Measurements from ENCODE around the gene ARID2. TPM values are rescaled to one million over a fixed set of nuclear protein-coding genes. Genes with fewer than 3 reads are reported as not detected.

The ARID2 gene
- total and polyA plus RNA-seq, 2 experiments from 2014 or later: 11.7 to 12.1 TPM

- Histone ChIP-seq H3K9me2 (ENCODE audit: insufficient read depth) (no peaks in the 10 kb centered on the region), H4K20me1 (ENCODE audit: insufficient read depth) (no peaks in the 10 kb centered on the region), H3K27me3 (replicated peaks; ENCODE audit: insufficient read depth) (no peaks in the 10 kb centered on the region; the same call in 1 of the 2 replicates), H3K4me1 (ENCODE audit: insufficient read depth) (no peaks in the 10 kb centered on the region), H3K4me2 (ENCODE audit: unreplicated experiment) (no peak overlapping the region), H3K9me3 (ENCODE audit: low read depth) (no peaks in the 10 kb centered on the region), H3K79me2 (ENCODE audit: insufficient read depth) (no peaks in the 10 kb centered on the region), H3K27ac (no peak overlapping the region), H3K36me3 (ENCODE audit: low read depth) (no peaks in the 10 kb centered on the region), H3K4me3 (no peak overlapping the region), H2AFZ (no peak overlapping the region), H3K9ac (no peak overlapping the region), H3F3A (ENCODE audit: insufficient read depth) (no peaks in the 10 kb centered on the region)
- in situ Hi-C loops (cut with MboI): no loop called here
- TF ChIP-seq EZH2 (IDR thresholded peaks at IDR 0.05; ENCODE audit: insufficient read depth, poor library complexity, severe bottlenecking) (no peak), EZH2phosphoT487 (IDR thresholded peaks at IDR 0.05; ENCODE audit: insufficient read depth, low read depth) (no peak)
- 45 to 61% methylated on average over 1 of the region's 1 CpG for WGBS, 2 experiments (ENCODE audit: low coverage in 1 of 2, low lambda C conversion rate in 2 of 2, missing lambda C conversion rate in 2 of 2)
- DNase-seq: no peak
Observed at GRCh38 chr12:45685680-45686079, 43.8 kb upstream of the ARID2 start.

- Histone ChIP-seq H3K4me2 (ENCODE audit: unreplicated experiment) (no peak overlapping the region), H3F3A (ENCODE audit: insufficient read depth) (no peaks in the 10 kb centered on the region), H3K36me3 (ENCODE audit: low read depth) (no peaks in the 10 kb centered on the region), H3K4me1 (ENCODE audit: insufficient read depth) (no peaks in the 10 kb centered on the region), H3K4me3 (no peak overlapping the region), H3K27me3 (replicated peaks; ENCODE audit: insufficient read depth) (no peaks in the 10 kb centered on the region; the same call in 1 of the 2 replicates), H3K9ac (no peak overlapping the region), H4K20me1 (ENCODE audit: insufficient read depth) (no peaks in the 10 kb centered on the region), H2AFZ (no peak overlapping the region), H3K79me2 (ENCODE audit: insufficient read depth) (no peaks in the 10 kb centered on the region), H3K27ac (no peak overlapping the region), H3K9me2 (ENCODE audit: insufficient read depth) (no peaks in the 10 kb centered on the region), H3K9me3 (ENCODE audit: low read depth) (no peaks in the 10 kb centered on the region)
- TF ChIP-seq EZH2phosphoT487 (IDR thresholded peaks at IDR 0.05; ENCODE audit: insufficient read depth, low read depth) (no peak), EZH2 (IDR thresholded peaks at IDR 0.05; ENCODE audit: insufficient read depth, poor library complexity, severe bottlenecking) (no peak)
- 88 to 92% methylated on average over 1 of the region's 1 CpG for WGBS, 2 experiments (ENCODE audit: low coverage in 1 of 2, low lambda C conversion rate in 2 of 2, missing lambda C conversion rate in 2 of 2)
- in situ Hi-C loops (cut with MboI): no loop called here
- no peak for DNase-seq
Observed at GRCh38 chr12:45687081-45688015, 42.2 kb upstream of the ARID2 start.

- no peaks in the 10 kb centered on the region for H3K4me1 ChIP-seq (ENCODE audit: insufficient read depth)
- H3K9me3 ChIP-seq (ENCODE audit: low read depth): no peaks in the 10 kb centered on the region
Observed at GRCh38 chr12:45688183-45688582, 41.3 kb upstream of the ARID2 start.

GRCh38 chr12:45695035-45695434 is 34.5 kb upstream of the ARID2 start:
- H3K9me2 ChIP-seq (ENCODE audit: insufficient read depth): no peaks in the 10 kb centered on the region
- in situ Hi-C loops (cut with MboI): no loop called here
- no peak overlapping the region for H3K27ac ChIP-seq
- WGBS, 2 experiments (ENCODE audit: low coverage in 1 of 2, low lambda C conversion rate in 2 of 2, missing lambda C conversion rate in 2 of 2): 69 to 76% methylated on average over 2 of the region's 2 CpGs
- H3K9ac ChIP-seq: no peak overlapping the region
- no peaks in the 10 kb centered on the region for H3K4me1 ChIP-seq (ENCODE audit: insufficient read depth)
- no peak overlapping the region for H3K4me3 ChIP-seq
- H3K36me3 ChIP-seq (ENCODE audit: low read depth): no peaks in the 10 kb centered on the region
- H3K79me2 ChIP-seq (ENCODE audit: insufficient read depth): no peaks in the 10 kb centered on the region
- no peak for DNase-seq
- no peaks in the 10 kb centered on the region for H3K9me3 ChIP-seq (ENCODE audit: low read depth)
- no peaks in the 10 kb centered on the region for H3F3A ChIP-seq (ENCODE audit: insufficient read depth)
- no peak overlapping the region for H2AFZ ChIP-seq
- no peak for TF ChIP-seq EZH2 (IDR thresholded peaks at IDR 0.05; ENCODE audit: insufficient read depth, poor library complexity, severe bottlenecking)
- TF ChIP-seq EZH2phosphoT487 (IDR thresholded peaks at IDR 0.05; ENCODE audit: insufficient read depth, low read depth): no peak
- no peak overlapping the region for H3K4me2 ChIP-seq (ENCODE audit: unreplicated experiment)
- no peaks in the 10 kb centered on the region for H3K27me3 ChIP-seq (replicated peaks; ENCODE audit: insufficient read depth)
- H4K20me1 ChIP-seq (ENCODE audit: insufficient read depth): no peaks in the 10 kb centered on the region

More at GRCh38 chr12:45688183-45688582, 41.3 kb upstream of the ARID2 start:
- Histone ChIP-seq H3K9me2 (ENCODE audit: insufficient read depth) (no peaks in the 10 kb centered on the region), H4K20me1 (ENCODE audit: insufficient read depth) (no peaks in the 10 kb centered on the region), H3K4me3 (no peak overlapping the region), H3K27me3 (replicated peaks; ENCODE audit: insufficient read depth) (no peaks in the 10 kb centered on the region; the same call in 1 of the 2 replicates), H3K36me3 (ENCODE audit: low read depth) (no peaks in the 10 kb centered on the region), H3K27ac (no peak overlapping the region), H3K79me2 (ENCODE audit: insufficient read depth) (no peaks in the 10 kb centered on the region), H3K4me2 (ENCODE audit: unreplicated experiment) (no peak overlapping the region), H3F3A (ENCODE audit: insufficient read depth) (no peaks in the 10 kb centered on the region), H2AFZ (no peak overlapping the region), H3K9ac (no peak overlapping the region)
- TF ChIP-seq EZH2phosphoT487 (IDR thresholded peaks at IDR 0.05; ENCODE audit: insufficient read depth, low read depth): no peak
- no peak for TF ChIP-seq EZH2 (IDR thresholded peaks at IDR 0.05; ENCODE audit: insufficient read depth, poor library complexity, severe bottlenecking)
- DNase-seq: no peak
- in situ Hi-C loops (cut with MboI): no loop called here

Measured in GM23248 (cell line).